Prostate gland (tissue), 2 donors: ENCODE data around the gene DNAH3. TPM values are rescaled to one million over a fixed set of nuclear protein-coding genes. Genes with fewer than 3 reads are reported as not detected.
"Not testable (repeated sequence)": the region's sequence is repeated elsewhere in the genome, so short reads cannot be mapped to it uniquely, and the experiment has no call there.

Source experiments
- DNase-seq: peaks from one replicate; pipeline ENCODE4 v3.0.0-alpha.2; 2019; ENCODE audit warnings: low spot score
- H3K27ac ChIP-seq, 2 donors: fragments of 200-600 bp; sonication (generic); 2 replicates each; pipeline ENCODE4 v1.5.1; 2017 to 2019
- H3K27me3 ChIP-seq: fragments of 200-600 bp; sonication (generic); replicated peaks from 2 replicates; pipeline ENCODE4 v1.5.1; 2019; ENCODE audit not compliant: insufficient read depth
- H3K36me3 ChIP-seq, 2 donors: fragments of 200-600 bp; sonication (generic); 1 replicate in 1 of 2; 2 replicates in 1 of 2; pipeline versions ENCODE4 v1.5.1 to v1.8.1; 2017 to 2019
- H3K4me1 ChIP-seq: fragments of 200-600 bp; sonication (generic); replicated peaks from 2 replicates; pipeline ENCODE4 v1.5.1; 2019
- H3K4me3 ChIP-seq, 2 donors: fragments of 200-600 bp; sonication (generic); 2 replicates each; pipeline ENCODE4 v1.5.1; 2017 to 2019
- H3K9me3 ChIP-seq: fragments of 200-600 bp; sonication (generic); 2 replicates; pipeline ENCODE4 v1.5.1; 2017
- POLR2A ChIP-seq: fragments of 450-650 bp; IDR thresholded peaks from one replicate; pipeline ENCODE4 v1.6.1; 2016; ENCODE audit warnings: antibody characterized with exemption, mild to moderate bottlenecking
- POLR2AphosphoS5 ChIP-seq: sonication (generic); formaldehyde crosslinking; IDR thresholded peaks from one replicate; pipeline ENCODE4 v1.6.1; 2017; ENCODE audit warnings: antibody characterized with exemption
- WGBS: methylation state at CpG from one replicate; pipeline ENCODE4 v1.1.5; 2018; 5-methylcytosine and 5-hydroxymethylcytosine counted together
- intact Hi-C: fragments of 100-400 bp; cut with DNase I; formaldehyde crosslinking; loops from one replicate; pipeline ENCODE4 v1.14.2; 2022
- total RNA-seq, 2 donors: library from RNA; depleted of rRNA; stranded (reverse); fragments of >200 nt; gene quantifications; one replicate each; pipeline ENCODE4 v1.1.0, GENCODE V29; 2016
- TF ChIP-seq, protein P1 (sequence below), 4 experiments: fragments of 200-600 bp in 2 of 4; fragments of 450-650 bp in 2 of 4; sonication (generic) in 2 of 4; IDR thresholded peaks; 1 replicate in 3 of 4; 2 replicates in 1 of 4; pipeline ENCODE4 v1.5.1; 2016 to 2019; ENCODE audit warnings: antibody characterized with exemption in 4 of 4, mild to moderate bottlenecking in 2 of 4, moderate library complexity in 2 of 4

DNAH3 gene
- total RNA-seq, 2 donors from 2014 or later, result 0.09 to 8.0 TPM

- no peak overlapping the region for H3K4me3 ChIP-seq
- TF ChIP-seq, protein P1, sequence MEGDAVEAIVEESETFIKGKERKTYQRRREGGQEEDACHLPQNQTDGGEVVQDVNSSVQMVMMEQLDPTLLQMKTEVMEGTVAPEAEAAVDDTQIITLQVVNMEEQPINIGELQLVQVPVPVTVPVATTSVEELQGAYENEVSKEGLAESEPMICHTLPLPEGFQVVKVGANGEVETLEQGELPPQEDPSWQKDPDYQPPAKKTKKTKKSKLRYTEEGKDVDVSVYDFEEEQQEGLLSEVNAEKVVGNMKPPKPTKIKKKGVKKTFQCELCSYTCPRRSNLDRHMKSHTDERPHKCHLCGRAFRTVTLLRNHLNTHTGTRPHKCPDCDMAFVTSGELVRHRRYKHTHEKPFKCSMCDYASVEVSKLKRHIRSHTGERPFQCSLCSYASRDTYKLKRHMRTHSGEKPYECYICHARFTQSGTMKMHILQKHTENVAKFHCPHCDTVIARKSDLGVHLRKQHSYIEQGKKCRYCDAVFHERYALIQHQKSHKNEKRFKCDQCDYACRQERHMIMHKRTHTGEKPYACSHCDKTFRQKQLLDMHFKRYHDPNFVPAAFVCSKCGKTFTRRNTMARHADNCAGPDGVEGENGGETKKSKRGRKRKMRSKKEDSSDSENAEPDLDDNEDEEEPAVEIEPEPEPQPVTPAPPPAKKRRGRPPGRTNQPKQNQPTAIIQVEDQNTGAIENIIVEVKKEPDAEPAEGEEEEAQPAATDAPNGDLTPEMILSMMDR (IDR thresholded peaks at IDR 0.05), result no peak
- no peak for TF ChIP-seq POLR2A
- no peak for TF ChIP-seq POLR2AphosphoS5
Measured at GRCh38 chr16:20950294-20950693, 200.4 kb downstream of the DNAH3 start.

GRCh38 chr16:20949660-20950059 is 201.0 kb downstream of the DNAH3 start:
- TF ChIP-seq POLR2AphosphoS5 (no peak), POLR2A (no peak)
- TF ChIP-seq, protein P1 (IDR thresholded peaks at IDR 0.05), result no peak
- WGBS, result 67% methylated on average over 3 of the region's 3 CpGs
- Histone ChIP-seq H3K27ac (no peak overlapping the region), H3K4me3 (no peak overlapping the region), H3K36me3 (no peaks in the 10 kb centered on the region), H3K4me1 (no peaks in the 10 kb centered on the region), H3K9me3 (no peaks in the 10 kb centered on the region), H3K27me3 (no peaks in the 10 kb centered on the region)
- no peak for DNase-seq
- intact Hi-C loops, result no loop called here

More at GRCh38 chr16:20950294-20950693, 200.4 kb downstream of the DNAH3 start:
- WGBS, result 84% methylated on average over 4 of the region's 4 CpGs
- DNase-seq, result no peak
- Histone ChIP-seq H3K36me3 (no peaks in the 10 kb centered on the region), H3K9me3 (no peaks in the 10 kb centered on the region), H3K4me1 (no peaks in the 10 kb centered on the region), H3K27me3 (no peaks in the 10 kb centered on the region), H3K27ac (no peak overlapping the region)
- intact Hi-C loops, result no loop called here

- no peaks in the 10 kb centered on the region for H3K9me3 ChIP-seq
- intact Hi-C loops, result no loop called here
- no peak overlapping the region for H3K27ac ChIP-seq
- H3K27me3 ChIP-seq, result no peaks in the 10 kb centered on the region
- TF ChIP-seq POLR2A (no peak), POLR2AphosphoS5 (no peak)
- TF ChIP-seq, protein P1 (IDR thresholded peaks at IDR 0.05), result no peak
- no peaks in the 10 kb centered on the region for H3K4me1 ChIP-seq
- no peak for DNase-seq
- 89% methylated on average over 9 of the region's 9 CpGs for WGBS
- H3K36me3 ChIP-seq, result no peaks in the 10 kb centered on the region
- H3K4me3 ChIP-seq, result no peak overlapping the region
Measured at GRCh38 chr16:20948444-20948843, 202.2 kb downstream of the DNAH3 start.

GRCh38 chr16:20946015-20946629 is 204.5 kb downstream of the DNAH3 start:
- DNase-seq, result no peak
- no peaks in the 10 kb centered on the region for H3K9me3 ChIP-seq
- TF ChIP-seq POLR2AphosphoS5 (no peak), POLR2A (no peak)
- TF ChIP-seq, protein P1 (IDR thresholded peaks at IDR 0.05), result no peak
- H3K4me1 ChIP-seq, result no peaks in the 10 kb centered on the region
- 92% methylated on average over 8 of the region's 8 CpGs for WGBS
- no peaks in the 10 kb centered on the region for H3K27me3 ChIP-seq
- intact Hi-C loops, result no loop called here
- no peak overlapping the region for H3K27ac ChIP-seq
- H3K36me3 ChIP-seq, result no peaks in the 10 kb centered on the region
- no peak overlapping the region for H3K4me3 ChIP-seq

DNA sequence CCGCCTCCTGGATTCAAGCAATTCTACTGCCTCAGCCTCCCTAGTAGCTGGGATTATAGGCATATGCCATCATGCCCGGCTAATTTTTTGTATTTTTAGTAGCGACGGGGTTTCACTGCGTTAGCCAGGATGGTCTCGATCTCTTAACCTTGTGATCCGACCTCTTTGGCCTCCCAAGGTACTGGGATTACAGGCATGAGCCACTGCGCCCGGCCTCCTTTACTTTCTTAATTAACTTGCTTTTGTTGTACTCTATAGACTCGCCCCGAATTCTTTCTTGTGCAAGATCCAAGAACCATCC is 205.1 kb downstream of the DNAH3 start:
- H3K9me3 ChIP-seq, intact Hi-C loops, H3K36me3 ChIP-seq, DNase-seq, H3K4me3 ChIP-seq, H3K27ac ChIP-seq, H3K4me1 ChIP-seq, H3K27me3 ChIP-seq: not testable (repeated sequence)
- 97% methylated on average over 11 of the region's 11 CpGs for WGBS
